NCI-H2196 (cell line): Measurements from ENCODE around the gene KCND3.

Source experiments
- DNase-seq: peaks from one replicate; lab custom pipeline; 2025; ENCODE audit not compliant: unreplicated experiment; lab: John Stamatoyannopoulos, UW

Gene KCND3

DNA sequence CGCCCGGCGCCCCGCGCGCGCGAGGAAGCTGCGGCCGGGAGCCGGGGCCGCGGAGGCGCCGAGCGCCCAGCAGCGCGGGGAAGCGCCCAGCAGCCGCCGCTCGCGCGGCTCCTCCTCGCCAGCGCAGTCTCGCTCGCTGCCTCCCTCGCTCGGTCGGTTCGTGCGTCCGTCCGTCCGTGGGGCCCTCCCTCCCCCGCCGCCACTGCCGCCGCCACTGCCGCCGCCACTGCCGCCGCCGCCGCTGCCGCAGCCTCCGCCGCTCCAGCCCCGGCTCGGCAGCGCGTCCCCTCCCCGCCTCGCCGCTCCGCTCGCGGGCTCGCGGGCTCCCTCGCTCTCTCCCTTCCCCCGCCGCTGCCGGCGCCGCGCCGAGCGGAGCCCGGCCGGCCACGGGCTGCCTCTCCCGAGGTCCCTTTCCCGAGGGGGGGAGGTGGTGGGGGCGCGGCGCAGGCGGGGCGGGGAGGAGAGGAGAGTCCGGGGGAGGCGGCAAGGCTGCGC, at the start of gene KCND3:
Gene KCND3, minus strand, starts transcription at position 138 of the 495 bp plus-strand sequence.
- peak; percentile 40 for DNase-seq

DNA sequence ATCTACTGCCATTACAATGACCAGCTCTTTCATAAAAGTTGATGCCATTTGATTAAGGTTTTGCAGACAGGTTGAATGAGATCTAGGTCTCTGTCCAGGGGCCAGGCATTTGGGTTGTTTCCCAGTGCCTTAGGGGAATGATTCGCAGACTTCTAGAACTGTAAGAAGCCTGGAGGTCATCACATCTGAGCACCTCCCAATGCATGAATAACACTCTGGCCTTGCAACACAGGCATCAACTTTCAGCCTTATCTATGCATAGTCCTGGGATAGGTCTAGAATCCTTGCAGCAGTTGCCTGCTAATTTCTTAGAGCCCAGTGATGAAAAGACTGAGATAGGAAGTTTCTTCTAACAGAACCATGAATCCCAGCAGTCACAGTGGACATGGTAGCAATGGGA, 44.8 kb upstream of the KCND3 start:
- no peak for DNase-seq

DNA sequence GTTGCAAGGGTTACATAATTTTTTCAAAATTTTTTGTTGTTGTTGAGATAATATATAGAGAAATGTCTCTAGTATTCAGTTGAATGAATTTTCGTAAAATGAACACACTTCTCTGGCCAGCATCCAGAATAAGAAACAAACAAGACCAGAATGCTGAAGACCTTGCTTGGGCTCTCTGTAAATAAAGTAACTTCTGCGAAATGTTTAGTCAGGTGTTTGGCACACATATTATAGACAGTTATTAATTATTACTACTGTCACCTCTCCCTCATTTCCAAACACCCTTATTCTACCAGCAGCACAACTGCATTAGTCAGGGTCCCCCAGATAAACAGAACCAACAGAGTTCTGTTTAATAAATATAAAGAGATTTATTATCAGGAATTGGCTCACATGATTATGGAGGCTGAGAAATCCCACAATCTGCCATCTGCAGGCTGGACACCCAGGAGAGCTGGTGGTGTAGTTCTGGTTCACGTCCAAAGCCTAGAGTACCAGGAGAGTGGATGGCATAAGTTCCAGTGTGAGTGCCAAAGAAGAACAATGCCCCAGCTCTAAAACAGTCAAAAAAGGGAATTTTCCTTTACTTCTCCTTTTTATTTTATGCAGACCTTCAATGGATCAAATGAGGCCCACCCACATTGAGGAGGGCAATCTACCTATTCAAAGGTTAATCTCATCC, 44.1 kb upstream of the KCND3 start:
- peak; percentile 27 for DNase-seq

DNA sequence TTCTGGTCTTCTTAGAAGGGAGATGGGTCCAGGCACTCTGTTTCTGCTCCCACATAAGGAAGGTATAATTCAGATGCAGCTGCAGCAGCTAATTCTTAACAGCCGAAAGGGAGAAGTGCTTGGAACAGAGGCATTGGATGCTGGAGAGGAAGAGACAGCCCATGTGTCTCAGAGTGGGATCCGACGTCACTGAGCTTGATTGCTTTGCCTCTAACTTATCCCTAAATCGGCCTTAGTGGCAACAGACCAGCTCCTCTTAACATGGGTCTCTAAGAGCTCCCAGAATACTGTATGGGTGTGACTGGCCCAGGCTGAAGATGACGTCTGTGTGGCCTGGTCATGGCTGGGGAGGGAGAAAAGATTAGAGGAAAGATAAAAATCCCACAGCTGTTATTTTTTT, 40.7 kb upstream of the KCND3 start:
- no peak for DNase-seq

DNA sequence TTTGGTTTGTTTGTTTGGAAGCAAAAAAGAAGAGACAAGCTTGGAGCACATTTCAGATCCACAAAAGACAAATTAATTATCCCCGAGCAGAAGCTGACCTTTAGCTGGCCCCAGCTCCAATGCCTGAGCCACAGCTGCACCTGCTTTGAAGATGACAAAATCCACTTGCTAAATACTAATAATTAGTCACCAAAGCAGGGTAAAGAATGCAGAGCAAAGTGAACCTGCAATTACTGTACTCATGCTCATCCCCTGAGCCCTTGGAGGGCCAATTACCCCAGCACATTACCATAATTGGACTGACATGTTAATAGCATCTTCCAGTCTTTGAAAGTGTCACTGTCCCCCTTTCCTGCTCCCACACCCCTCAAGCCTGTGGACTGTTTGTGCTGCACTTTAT, 38.2 kb upstream of the KCND3 start:
- DNase-seq, result peak; percentile 22

DNA sequence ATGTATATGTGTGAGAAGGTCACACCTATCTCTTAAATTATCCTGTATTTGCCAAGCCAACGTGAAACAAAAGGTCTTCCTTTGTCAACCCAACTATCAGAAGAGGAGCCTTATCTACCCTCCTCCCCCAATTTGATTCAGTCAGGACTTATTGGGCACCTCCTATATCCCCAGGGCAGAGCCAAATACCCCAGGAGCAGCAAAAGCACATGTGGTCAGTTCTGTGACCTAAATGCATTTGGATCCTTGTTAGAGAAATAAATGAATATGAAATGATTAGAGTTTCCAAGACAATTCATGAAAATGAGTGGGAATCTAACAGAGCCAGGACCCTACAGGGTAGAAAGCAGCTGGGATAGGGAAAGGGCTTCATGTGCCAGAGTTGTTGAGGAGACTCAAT, 37.0 kb upstream of the KCND3 start:
- no peak for DNase-seq

DNA sequence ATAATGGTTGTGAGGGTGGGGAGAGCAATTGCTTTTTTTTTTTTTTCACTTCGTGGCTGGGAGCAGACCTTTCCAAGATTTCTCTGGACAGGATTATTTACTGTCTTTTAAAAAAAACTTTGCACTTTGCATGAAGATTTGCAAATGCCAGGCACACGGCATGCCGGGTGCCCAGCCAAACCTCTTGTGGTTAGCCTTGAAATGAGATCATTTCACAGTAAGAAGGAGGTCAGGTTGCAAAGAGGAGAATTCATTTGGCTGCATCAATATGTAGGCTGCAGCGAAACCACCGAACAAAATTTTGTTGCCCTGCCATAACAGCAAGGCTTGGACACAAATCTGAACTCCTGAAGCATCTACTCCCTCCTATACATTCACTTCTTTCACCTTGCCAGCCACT, 36.5 kb upstream of the KCND3 start:
- no peak for DNase-seq

DNA sequence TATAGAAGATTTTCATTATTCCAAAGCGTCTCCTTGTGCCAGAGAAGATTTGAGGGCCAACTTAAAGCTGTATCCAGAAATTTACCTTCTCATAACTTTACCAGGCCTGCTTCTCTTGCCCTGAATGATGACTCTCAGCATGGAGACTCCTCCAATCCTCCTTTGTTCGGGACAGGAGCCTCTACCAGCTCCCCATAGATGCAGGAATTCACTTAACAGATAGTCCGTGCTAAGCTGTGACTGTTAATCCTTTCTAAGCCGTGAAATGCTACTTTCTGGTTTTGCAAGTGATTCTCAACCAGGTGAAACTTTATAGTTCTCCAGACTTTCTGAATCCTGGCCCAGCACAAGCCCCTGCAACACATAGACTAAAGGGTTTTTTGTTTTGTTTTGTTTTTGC, 31.8 kb upstream of the KCND3 start:
- DNase-seq, result no peak

DNA sequence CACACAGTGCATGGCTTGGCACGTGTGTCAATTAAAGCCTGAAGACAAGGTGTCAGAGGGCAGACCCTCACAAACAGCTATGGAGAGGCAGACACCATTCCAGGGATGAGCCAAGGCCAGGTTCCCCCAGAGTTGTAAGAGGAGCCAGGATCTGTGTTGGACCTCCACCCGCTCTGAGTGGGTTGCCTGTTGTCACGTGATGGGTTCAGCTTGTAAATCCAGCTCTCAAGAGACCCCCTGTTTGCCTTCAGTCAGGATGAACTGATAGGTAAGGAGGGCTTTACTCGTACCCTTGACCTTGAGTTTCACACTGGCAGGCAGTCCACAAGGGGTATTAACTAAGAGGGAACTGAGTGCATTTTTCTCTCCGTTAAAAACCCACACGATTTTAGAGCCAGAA, 27.7 kb upstream of the KCND3 start:
- no peak for DNase-seq

DNA sequence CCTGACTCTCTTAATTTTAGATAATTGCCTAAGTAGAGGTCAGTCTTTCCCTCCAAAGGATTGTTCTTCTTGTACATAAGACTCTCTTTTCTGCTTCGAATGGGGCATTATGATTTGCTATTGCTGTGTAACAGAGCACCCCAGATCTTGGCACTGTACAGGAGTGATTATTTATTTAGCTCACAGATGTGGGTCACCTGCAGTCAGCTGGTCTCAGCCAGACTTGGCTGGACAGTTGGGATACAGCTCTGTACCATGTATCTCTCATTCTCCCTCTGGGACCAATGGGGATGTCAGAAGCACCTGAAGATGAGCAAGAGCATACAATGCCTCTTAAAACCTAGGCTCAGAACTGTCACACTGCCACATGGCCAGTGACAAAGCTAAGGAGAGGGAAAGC, 23.4 kb upstream of the KCND3 start:
- DNase-seq, result no peak

DNA sequence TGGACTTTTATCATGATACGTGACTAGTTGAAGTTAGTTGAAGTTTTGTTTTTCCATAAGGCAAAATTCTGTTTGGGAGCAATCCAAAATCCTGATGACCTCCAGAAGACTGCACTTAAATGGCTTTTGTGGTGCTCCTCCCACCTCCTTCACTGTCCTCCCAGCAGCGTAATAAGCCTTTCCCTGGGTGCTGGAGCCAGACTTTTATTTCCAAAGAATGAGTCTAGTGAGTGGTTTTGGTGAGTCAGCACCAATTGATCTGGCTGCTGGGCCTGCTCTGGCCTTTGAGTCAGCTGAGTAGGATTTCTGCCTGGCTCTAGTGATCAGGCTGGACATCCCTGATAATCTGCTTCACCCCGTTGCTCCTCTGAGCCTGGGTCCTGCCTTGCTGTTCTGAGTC, 21.7 kb upstream of the KCND3 start:
- peak; percentile 9 for DNase-seq

DNA sequence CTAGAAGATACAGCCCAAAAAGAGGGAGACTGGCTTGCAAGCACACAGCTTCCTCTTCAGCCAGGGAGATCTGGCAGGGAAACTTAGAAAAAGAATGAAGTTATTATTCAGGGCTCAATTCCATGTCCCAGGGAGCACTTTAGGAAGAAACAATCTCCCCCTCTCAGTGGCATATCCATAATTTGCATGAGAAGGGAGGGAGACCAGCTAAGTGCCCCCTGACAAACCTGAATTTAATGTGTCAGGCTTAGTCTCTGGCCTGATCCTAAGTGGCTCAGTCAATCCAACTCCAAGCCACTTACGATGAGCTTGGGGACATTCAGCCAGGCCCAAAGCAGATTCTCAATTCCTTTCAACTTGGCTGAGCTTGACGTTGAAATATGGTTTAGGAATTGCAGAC, 17.7 kb upstream of the KCND3 start:
- DNase-seq, result no peak

DNA sequence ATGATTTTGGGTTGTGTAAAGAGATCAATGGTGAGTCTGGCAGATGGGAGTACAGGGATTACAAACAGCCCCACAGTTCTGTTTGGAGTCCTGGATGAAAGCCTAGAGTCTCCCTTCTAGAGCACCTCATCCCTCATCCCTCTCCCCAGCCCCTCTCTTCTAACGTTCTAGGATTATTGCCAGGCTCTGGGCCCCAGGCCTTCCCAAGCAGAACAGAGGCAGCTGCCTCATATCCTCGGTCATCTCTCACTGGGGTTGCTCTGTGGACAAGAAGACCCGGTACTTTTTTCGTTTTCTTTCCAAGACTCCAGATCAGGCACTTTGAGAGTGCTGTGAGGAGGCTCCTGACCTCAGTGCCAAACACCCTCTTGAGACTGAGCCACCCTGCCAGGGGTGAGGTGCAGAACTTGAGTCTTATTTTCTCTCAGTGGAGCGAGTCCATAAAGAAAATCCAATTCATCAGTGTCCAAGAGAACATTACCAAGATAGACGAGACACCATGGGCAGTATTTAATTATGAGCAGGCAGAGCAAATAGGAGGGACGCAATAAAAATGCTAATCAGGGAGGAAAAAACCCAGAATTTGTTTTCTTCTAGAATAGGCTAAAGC, 17.1 kb upstream of the KCND3 start:
- no peak for DNase-seq

DNA sequence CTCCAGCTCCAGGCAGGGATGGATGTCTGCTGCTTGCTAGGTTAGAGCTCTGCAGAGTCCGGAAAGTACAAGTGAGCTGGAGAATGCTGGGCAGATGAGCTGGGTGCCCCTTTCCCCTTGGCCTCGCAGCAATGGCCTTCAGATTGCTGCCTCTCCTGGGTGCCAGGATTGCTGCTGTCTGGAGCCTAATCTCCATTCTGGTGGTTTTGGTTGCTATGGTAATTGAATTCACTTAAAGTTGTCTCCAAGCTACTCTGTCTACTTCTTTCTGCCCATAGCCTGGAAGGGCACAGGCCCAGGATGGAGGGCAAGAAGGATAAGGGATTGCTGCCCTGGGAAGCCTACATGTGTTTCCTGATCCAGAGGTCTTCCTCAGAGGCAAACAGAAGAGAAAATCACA, 14.6 kb upstream of the KCND3 start:
- DNase-seq, result no peak

DNA sequence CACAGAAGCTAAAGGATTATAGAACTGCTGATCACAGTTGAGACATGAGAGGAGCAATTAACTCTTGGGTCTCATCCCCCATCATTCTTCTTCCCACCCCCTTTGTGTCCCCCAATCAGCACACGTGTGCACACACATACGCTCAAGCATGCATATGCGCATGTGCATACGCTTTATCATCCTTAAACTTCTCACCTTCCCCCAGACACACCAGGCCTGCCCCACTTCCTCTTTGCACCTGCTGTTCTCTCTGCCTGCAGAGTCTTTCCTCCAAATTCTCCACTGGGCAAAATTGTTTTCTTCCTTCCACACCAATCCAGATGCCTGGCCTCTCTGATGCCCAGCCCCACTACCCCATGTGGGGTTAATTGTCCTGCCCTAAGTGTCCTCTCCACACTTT, 13.0 kb upstream of the KCND3 start:
- DNase-seq, result no peak

DNA sequence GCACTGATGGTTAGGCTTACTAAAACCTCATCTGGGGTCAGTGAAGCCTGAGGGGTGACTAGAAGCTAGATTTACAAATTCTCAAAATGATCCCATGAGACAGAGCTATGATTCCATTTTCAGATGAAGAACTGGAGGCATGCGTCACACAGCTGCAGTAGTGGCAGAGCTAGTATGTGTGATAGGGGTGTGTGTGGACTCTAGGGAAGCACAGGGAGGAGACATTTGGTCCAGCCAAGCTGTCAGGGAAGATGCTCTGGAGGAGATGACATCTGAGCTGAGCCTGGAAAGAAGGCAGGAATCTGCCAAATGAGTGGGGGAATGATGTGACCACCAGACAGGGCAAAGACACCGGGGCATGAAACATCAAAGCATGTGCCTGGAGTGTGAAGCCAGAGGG, 12.0 kb upstream of the KCND3 start:
- no peak for DNase-seq

DNA sequence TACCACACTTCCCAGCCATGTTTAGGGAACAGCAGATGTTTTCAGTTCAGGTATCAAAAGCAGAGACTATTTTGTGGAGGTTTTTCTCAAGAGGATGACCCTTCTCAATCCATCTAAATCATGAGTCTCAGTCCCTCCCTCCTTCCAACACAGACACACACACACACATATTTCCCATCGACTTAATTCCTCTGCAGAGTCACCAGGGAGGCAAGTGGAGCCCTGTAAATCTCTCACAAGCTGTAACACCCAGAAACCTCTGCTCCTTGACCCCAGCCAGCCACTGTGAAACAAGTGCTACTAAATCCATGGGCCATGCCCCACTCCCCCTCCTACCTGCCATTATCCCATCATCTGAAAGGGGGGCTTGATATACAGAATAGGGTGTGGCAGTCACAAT, 10.6 kb upstream of the KCND3 start:
- no peak for DNase-seq

DNA sequence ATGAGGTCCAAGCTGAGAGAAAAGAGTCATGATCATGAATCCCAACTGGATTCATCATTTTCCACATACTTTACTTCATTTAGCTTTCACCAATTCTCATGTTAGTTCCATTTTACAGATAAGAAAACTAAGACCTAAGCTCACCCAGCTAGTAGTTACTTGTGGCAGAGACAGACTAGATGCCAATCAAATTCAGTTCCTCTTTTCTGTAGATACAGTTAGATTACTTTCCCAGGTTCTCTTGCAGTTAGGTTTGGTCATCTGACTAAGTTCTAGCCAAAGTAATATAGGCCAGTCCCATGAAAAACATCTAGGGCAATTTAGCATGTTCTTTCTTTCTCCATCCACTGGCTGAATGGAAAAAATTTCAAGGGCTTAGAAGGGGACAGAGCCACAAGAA, 8.9 kb upstream of the KCND3 start:
- no peak for DNase-seq

DNA sequence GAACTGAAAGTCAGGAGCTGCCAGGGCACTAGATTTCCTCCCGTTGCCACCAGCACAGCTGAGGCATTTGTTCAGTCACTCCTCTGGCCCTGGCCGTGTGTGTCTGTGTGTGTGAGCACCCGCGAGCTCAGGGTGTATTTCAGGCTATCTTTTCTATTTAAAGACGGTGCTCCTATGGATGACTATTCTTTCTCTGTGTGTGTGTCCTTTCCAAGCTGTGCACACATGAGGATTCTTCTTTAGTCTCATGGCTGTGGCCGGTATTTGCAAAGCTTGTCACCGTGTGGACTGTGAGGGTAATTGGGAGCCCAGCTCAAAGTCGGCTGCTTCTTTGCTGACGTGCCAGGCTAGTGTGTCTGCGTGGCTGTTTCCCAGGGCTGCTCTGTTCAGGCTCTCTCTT, 3.0 kb upstream of the KCND3 start:
- DNase-seq, result no peak

DNA sequence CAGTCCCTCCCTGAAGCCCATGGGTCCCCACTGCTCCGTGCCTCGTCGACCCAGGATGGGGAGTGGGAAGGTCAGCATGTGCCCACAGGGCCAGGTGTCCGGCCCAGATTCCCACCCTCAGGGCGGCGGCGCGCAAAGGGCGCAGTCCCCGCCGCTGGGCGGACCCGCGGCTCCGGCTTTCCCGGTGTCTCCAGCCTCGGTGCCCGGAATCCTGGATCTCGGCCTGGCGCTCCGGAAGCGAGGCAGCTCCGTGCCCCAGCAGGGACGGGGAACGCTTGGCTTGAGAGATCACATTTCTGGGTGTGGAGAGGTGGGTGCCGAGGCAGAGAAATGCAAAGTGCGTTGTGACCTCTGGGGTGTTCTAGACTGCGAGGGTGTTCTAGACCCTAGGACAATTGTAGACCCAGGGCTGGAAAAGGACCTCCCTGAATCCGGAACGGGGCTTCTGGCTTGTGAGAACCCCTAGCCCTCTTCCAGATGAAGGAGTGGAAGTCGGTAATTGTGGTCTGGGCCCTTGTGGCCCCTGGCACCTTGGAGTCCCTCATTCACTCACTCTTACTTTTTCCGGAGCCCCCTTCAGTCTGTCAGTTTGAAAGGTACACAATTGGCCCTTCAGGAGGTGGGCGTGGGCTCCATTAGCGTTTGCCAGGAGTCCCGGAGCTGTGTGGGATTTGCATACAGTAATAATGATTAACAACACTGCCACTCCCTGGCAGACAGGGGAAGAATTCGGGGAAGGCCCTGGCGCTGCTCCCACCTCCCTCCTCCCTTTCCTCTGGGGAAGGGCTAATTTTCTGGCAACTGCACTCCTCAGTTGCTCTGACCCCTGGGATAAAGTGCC, 1.6 kb upstream of the KCND3 start:
- peak; percentile 84 for DNase-seq

DNA sequence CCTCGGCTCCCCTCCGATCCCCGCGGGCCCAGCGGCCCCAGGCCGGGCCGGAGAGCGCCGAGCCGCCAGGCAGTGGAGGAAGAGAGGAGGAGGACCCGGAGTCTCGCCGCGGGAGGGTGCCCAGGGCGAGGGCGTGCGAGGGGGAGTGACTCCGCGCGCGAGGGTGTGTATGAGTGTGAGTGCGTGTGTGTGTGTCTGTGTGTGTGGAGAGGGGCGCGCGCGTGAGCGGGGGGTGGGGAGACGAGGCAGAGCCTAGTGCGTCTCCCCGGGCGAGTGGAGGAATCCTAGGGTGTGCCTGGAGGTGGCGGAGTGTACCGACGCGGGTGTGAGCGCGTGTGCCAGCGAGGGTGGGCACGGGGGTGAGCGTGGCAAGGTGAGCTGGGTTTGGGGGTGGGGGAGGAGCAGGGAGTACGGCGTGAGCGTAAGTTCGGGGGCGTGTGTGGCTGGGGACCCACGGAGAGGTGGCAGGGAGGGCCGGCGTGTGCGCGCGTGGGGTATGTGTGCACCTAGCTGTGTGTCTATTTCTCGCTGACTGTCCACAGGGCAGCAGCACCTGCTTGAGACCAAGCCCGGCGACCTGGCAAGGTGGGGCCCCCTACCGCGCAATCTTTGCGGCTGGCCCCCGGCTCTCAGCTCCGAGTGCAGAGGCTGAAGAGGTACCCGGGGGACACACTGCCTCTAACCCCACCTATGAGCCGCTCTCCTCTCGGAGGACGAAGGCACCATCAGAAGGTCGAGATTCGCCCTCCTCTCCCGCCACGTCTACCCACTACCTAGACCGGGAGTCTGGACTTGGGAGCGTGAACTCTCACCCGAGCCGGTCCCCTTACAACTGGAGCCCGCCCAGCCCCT, 784 bp upstream of the KCND3 start:
- peak; percentile 35 for DNase-seq
